Esophagus squamous epithelium (tissue), 4 donors: ENCODE results near the gene KCNMA1.

Experiments used
- CTCF ChIP-seq, 6 experiments: fragments of 450-650 bp in 4 of 6; fragments of 200-600 bp in 2 of 6; sonication (generic) in 2 of 6; IDR thresholded peaks; one replicate each; pipeline ENCODE4 v1.5.1; 2016 to 2019; ENCODE audit warnings: antibody characterized with exemption in 6 of 6, mild to moderate bottlenecking in 4 of 6, moderate library complexity in 4 of 6
- POLR2A ChIP-seq, 4 donors: fragments of 450-650 bp; IDR thresholded peaks; one replicate each; pipeline ENCODE4 v1.6.1; 2017; ENCODE audit warnings: antibody characterized with exemption in 4 of 4, mild to moderate bottlenecking in 4 of 4, moderate library complexity in 3 of 4

- TF ChIP-seq POLR2A (IDR thresholded peaks at IDR 0.05) (no peak), CTCF (IDR thresholded peaks at IDR 0.05) (no peak)
Observed at GRCh38 chr10:76901701-76902100, 735.9 kb downstream of the KCNMA1 start.
